ENCODE results near the gene PDE11A. TPM values are rescaled to one million over a fixed set of nuclear protein-coding genes. Genes with fewer than 3 reads are reported as not detected.

The PDE11A gene
- total and polyA plus RNA-seq, 4 donors: 0.11 to 1.3 (median 0.25) TPM; not detected in 1

DNA sequence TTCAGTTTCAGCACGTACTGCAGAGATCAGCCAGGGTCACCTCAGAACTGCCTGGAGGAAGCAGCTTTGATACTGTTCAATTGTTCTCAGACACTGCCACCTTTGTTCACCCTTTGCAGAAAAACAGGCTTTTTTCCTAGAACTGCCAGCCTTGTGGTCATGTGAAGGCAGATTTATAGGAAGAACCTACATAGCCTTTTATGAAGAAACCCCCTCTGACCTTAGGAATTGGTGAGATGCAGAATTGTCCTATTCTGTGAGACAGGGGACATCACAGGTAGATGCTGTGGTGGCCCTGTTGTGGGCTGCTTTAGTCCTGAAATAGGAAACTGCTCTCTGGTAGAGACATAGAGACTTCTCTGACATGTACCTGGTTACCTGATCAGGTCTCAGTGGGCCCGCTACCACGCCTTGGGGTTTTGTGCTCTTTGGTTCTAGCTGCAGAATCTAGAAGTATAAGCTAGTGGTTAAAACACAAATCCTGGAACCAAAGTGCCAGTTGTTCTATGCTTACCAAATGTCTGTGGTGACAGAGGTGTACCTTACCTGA lies 473.4 kb downstream of the PDE11A start:
- ATAC-seq (ENCODE audit: insufficient read depth, low FRiP score) (no peak), DNase-seq (peak in 1 of 3 donors; percentile 25)
- Histone ChIP-seq H3K9ac (ENCODE audit: insufficient read depth in 1 of 2, low read length in 2 of 2) (no peak overlapping the region), H3K36me3 (ENCODE audit: control insufficient read depth in 4 of 4, insufficient read depth in 4 of 4, low read length in 4 of 4) (no peaks in the 10 kb centered on the region), H3K4me1 (ENCODE audit: control insufficient read depth in 5 of 5, insufficient read depth in 5 of 5, low read length in 5 of 5) (peaks cover 0 to 32% (median 6%) of the 10 kb centered on the region in 5 donors), H3K27me3 (ENCODE audit: control insufficient read depth in 3 of 3, insufficient read depth in 3 of 3, low read length in 2 of 3) (no peaks in the 10 kb centered on the region), H3K9me3 (ENCODE audit: control insufficient read depth in 4 of 4, insufficient read depth in 3 of 4, low read length in 3 of 4) (peaks cover 0 to 2% (median 0%) of the 10 kb centered on the region in 4 donors), H3K27ac (ENCODE audit: low read depth in 1 of 2, low read length in 1 of 2) (no peak overlapping the region), H3K4me3 (no peak overlapping the region)
- 77 to 78% methylated on average over 3 of the region's 3 CpGs for WGBS, 2 donors
- TF ChIP-seq, protein P1, sequence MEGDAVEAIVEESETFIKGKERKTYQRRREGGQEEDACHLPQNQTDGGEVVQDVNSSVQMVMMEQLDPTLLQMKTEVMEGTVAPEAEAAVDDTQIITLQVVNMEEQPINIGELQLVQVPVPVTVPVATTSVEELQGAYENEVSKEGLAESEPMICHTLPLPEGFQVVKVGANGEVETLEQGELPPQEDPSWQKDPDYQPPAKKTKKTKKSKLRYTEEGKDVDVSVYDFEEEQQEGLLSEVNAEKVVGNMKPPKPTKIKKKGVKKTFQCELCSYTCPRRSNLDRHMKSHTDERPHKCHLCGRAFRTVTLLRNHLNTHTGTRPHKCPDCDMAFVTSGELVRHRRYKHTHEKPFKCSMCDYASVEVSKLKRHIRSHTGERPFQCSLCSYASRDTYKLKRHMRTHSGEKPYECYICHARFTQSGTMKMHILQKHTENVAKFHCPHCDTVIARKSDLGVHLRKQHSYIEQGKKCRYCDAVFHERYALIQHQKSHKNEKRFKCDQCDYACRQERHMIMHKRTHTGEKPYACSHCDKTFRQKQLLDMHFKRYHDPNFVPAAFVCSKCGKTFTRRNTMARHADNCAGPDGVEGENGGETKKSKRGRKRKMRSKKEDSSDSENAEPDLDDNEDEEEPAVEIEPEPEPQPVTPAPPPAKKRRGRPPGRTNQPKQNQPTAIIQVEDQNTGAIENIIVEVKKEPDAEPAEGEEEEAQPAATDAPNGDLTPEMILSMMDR (IDR thresholded peaks at IDR 0.05; ENCODE audit: control extremely low read depth, extremely low read depth): no peak

DNA sequence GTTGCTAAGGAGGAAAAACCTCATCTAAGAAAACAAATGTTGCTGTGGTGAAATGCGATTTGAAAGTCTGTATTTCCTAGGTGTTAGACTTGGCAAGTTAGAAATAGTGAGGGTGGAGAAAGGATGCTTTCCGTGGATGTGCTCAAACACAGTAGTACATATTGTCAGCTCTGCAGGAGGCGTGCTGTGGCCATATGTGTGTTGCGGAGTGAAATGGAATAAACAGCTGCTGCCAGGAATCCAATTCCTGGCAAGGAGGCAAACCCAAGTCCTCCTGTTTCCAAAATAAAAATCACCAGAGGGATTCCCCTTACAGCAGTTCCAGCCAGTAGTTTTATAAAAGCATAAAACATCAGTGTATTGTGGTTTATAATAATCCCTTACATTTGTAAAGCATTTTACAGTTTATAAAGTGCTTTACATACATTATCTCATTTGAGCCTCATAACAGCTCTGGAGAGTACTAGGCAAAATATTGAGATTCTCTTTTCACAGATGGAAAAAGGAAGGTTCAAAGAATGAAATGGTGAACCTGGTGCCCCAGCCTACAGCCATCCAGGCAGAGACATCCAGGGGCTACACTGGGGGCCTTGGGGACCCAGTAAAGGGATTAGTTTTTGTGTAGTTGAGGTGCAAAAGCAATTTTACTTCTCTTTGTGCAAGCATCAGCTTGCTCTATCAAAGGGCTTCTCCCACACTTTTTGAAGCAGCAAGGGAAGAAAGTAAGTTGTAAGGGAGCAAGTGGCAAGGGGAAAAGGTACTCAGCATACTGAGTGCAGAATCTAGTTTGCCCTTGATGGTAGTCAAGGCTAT lies 474.0 kb downstream of the PDE11A start:
- Histone ChIP-seq H3K9ac (ENCODE audit: insufficient read depth in 1 of 2, low read length in 2 of 2) (no peak overlapping the region), H3K27ac (ENCODE audit: low read depth in 1 of 2, low read length in 1 of 2) (no peak overlapping the region), H3K36me3 (ENCODE audit: control insufficient read depth in 4 of 4, insufficient read depth in 4 of 4, low read length in 4 of 4) (no peaks in the 10 kb centered on the region), H3K9me3 (ENCODE audit: control insufficient read depth in 4 of 4, insufficient read depth in 3 of 4, low read length in 3 of 4) (peaks cover 0 to 2% (median 0%) of the 10 kb centered on the region in 4 donors), H3K27me3 (ENCODE audit: control insufficient read depth in 3 of 3, insufficient read depth in 3 of 3, low read length in 2 of 3) (no peaks in the 10 kb centered on the region), H3K4me3 (no peak overlapping the region), H3K4me1 (ENCODE audit: control insufficient read depth in 5 of 5, insufficient read depth in 5 of 5, low read length in 5 of 5) (peaks cover 0 to 31% (median 6%) of the 10 kb centered on the region in 5 donors)
- no peak for ATAC-seq (ENCODE audit: insufficient read depth, low FRiP score)
- TF ChIP-seq, protein P1 (IDR thresholded peaks at IDR 0.05; ENCODE audit: control extremely low read depth, extremely low read depth): no peak
- DNase-seq: peak; percentile 82 to 93 (median 92)
- 71 to 82% methylated on average over 4 of the region's 4 CpGs for WGBS, 2 donors

DNA sequence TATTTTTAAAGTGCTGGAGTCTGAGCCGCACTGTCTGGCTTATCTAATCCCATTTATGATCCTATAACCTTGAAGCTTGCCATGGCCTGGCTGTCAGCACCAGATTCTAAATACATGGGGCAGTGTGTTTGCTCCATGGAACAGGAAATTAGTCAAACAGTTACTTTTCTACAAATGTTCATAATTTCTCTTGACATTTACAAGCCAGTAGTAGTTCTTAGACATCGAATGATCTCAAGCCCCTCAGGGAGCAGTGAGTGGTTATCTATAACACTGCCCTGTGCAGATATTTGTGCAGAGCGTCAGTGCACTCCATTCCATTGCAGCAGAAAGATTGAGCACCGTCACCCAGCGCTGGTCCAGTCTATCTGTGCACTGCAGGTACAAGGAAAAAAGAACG lies 474.8 kb downstream of the PDE11A start:
- WGBS, 2 donors: 60 to 76% methylated on average over 6 of the region's 6 CpGs
- H3K9ac ChIP-seq (ENCODE audit: insufficient read depth in 1 of 2, low read length in 2 of 2): no peak overlapping the region
- no peak for ATAC-seq (ENCODE audit: insufficient read depth, low FRiP score)

More for the DNA sequence above, 474.8 kb downstream of the PDE11A start:
- no peak overlapping the region for H3K27ac ChIP-seq (ENCODE audit: low read depth in 1 of 2, low read length in 1 of 2)
- peaks cover 0 to 23% (median 6%) of the 10 kb centered on the region in 5 donors for H3K4me1 ChIP-seq (ENCODE audit: control insufficient read depth in 5 of 5, insufficient read depth in 5 of 5, low read length in 5 of 5)
- no peaks in the 10 kb centered on the region for H3K36me3 ChIP-seq (ENCODE audit: control insufficient read depth in 4 of 4, insufficient read depth in 4 of 4, low read length in 4 of 4)
- H3K27me3 ChIP-seq (ENCODE audit: control insufficient read depth in 3 of 3, insufficient read depth in 3 of 3, low read length in 2 of 3): no peaks in the 10 kb centered on the region
- no peak for DNase-seq
- H3K4me3 ChIP-seq: no peak overlapping the region
- TF ChIP-seq, protein P1 (IDR thresholded peaks at IDR 0.05; ENCODE audit: control extremely low read depth, extremely low read depth): no peak
- H3K9me3 ChIP-seq (ENCODE audit: control insufficient read depth in 4 of 4, insufficient read depth in 3 of 4, low read length in 3 of 4): peaks cover 0 to 2% (median 0%) of the 10 kb centered on the region in 4 donors

Measured in lung (tissue), 12 donors.